UCSD-AML1 (cell line): ENCODE results near the gene SLC5A4.
"Not testable (repeated sequence)": the region's sequence is repeated elsewhere in the genome, so short reads cannot be mapped to it uniquely, and the experiment has no call there.

Source experiments
- DNase-seq: peaks from one replicate; lab custom pipeline; 2025; ENCODE audit not compliant: unreplicated experiment; lab: John Stamatoyannopoulos, UW

SLC5A4 gene

DNA sequence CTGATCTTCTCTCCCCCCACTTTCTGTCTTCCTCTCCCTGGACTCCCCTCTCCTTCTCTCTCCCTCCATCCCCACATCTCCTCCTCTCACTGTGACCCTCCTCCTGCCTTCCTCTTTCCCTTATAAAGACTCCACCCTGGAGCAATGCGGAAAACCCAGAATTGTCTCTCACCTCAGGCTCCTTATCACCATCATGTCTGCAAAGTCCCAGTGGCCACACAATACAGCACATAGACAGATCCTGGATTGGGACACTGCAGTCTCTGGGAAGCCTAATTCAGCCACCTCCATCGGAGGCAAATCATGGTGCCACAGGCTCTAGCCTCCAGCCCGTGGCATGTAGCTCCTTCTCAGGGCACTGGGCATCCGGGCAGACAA, 53.0 kb downstream of the SLC5A4 start:
- DNase-seq = no peak

DNA sequence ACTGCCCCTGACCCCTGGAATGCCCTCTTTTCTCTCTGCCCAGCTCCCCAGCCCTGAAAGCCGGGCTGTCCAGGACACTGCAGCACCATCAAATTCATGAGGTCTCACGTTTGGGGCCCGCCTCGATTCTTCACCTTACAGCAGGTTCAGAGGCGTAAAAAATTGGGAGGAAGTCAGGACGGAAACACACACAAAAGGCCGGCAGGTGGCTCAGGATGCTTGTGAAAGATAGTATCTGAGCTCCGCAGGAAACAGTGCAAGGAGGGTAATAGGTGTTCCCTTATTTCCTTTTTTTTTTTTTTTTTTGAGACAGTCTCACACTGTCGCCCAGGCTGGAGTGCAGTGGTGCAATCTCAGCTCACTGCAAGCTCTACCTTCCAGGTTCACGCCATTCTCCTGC, 54.4 kb downstream of the SLC5A4 start:
- no peak for DNase-seq

DNA sequence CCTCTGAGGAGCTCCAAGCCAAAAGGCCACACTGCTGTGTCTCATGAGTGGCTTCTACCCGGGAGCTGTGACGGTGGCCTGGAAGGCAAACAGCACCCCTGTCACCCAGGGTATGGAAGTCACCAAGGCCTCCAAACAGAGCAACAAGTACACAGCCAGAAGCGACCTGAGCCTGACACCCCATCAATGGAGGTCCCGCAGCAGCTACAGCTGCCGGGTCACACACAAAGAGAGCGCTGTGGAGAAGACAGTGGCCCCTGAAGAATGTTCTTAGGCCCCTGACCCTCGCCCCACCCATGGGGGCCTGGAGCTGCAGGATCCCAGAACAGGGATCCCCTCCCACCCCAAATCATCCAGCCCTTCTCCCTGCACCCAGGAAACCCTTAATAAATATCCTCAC, 55.2 kb downstream of the SLC5A4 start:
- no peak for DNase-seq

DNA sequence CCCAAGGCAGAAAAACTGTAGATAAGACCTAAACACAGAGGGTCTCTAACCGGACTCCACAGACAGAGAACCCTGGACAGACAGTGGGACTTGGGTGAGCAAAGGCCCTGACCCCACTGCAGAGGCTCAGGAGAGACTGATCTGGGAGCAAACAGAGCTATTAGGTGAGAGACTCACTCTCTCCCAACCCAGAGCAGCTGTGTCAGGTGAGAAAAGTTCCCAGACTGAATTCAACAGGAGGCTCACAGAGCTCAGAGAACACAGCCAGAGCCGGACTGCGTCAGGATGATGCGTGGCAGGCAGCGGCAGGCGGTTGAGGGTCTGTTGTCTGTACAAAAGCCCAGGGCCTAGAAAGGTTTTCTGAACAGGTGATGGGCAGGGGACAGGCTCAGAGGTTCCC, 55.8 kb downstream of the SLC5A4 start:
- DNase-seq = no peak

DNA sequence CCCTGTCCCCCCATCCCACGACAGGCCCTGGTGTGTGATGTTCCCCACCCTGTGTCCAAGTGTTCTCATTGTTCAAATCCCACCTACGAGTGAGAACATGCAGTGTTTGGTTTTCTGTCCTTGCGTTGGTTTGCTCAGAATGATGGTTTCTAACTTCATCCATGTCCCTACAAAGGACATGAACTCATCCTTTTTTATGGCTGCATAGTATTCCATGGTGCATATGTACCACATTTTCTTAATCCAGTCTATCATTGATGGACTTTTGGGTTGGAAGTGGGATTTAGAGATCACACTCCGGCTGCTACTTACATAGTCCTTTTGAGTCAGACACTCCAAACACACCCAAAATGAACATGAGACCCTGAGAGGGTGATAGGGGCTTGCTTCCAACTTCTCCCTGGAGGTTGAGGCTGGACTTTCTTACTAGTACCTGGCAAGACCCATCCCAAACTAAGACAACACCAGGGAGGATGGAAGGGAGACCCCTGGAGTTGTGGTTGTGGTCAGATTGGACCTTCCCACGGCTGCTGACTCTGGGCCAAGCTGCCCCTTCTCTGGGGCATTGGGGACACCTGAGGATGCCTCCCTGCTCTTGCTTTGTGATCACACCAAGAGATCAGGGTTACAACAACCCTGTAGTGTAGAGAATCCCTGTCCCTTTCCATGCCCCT, 57.5 kb downstream of the SLC5A4 start:
- DNase-seq = not testable (repeated sequence)

DNA sequence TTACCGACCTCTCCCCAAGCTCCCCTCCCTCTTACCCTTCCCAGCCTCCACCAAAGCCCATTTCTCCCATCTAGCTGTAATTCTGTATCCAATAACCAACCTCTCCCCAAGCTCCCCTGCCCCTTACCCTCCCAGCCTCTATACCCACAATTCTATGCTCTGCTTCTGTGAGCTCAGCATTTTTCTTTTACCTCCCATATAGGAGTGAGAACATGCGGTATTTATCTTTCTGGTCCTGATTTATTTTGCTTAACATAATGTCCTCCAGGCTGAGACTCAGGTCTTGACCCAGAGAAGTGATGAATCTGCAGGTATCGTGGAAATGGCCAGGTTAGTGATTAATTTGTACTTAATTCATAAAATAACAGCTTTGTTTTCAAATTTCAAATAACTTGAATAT, 59.2 kb downstream of the SLC5A4 start:
- DNase-seq = not testable (repeated sequence)

DNA sequence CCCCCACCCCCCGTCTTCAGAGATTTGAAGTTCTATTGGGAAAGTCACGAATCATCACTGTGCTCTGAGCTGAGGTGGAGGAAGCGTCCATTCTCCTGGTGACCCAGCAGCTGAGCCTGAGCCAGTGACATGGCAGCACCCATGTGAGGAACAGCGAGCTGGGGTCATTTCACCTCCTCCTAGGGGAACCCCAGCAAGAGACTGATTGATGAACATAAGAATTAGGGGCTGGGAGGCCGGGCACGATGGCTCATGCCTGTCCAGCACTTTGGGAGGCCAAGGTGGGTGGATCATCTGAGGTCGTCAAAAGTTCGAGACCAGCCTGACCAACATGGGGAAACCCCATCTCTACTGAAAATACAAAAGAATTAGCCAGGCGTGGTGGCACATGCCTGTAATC, 61.8 kb downstream of the SLC5A4 start:
- not testable (repeated sequence) for DNase-seq

DNA sequence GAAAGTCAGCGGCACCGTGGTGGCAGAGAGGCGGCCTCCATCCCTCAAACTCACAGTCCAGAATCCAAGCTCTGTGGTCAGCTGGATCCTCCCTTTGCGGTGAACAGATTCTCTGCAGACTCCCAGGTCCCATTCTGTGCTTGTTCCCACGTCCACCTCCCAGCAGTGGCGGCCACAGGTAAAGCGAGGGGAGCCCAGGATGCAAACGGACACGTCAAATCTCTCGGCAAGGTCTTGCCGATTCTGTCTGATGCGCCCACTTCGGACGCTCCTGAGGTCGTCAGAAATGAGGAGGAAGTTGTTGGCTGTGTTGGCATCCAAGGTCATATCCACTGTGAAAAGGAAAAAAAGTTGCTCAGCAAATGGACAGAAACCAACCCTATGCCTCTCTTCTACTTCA, 64.1 kb downstream of the SLC5A4 start:
- not testable (repeated sequence) for DNase-seq

DNA sequence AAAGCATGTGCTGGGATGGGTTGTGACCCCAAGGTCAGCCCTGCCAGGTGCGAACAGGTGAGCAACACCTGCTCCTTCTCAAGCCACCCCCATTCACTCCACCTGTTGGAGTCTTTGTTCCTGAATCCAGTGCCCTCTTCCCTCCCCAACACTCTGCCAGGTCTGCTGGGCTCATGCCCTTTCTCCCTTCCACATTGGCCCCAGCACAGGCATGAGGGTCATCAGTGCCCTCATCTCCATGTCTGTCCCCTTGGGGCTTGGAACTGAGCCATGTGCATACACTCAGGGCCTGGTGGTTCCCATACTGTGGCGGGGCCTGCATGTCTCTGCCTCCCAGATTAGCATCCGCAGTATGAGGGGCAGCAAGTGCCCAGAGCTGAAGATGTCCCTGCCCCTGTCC, 69.3 kb downstream of the SLC5A4 start:
- DNase-seq = no peak

DNA sequence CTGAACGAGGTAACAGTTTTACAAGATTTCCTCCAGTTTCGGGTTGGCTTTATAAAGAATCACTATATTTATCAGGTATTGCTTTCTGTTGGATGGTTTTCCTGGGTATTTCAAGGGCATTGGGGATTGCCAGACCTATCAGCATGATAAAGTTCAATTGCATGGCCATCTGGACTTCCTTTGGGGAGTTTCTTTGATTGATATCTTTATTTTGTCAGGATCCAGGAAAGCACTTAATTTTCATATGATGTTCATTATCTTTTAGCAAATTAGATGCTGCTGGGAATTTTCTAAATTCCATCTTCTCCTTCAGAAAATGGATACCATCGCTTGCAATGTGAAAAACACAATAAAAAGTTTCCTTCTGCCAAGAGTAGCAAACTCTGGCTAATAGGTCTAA, 71.5 kb downstream of the SLC5A4 start:
- DNase-seq = no peak

DNA sequence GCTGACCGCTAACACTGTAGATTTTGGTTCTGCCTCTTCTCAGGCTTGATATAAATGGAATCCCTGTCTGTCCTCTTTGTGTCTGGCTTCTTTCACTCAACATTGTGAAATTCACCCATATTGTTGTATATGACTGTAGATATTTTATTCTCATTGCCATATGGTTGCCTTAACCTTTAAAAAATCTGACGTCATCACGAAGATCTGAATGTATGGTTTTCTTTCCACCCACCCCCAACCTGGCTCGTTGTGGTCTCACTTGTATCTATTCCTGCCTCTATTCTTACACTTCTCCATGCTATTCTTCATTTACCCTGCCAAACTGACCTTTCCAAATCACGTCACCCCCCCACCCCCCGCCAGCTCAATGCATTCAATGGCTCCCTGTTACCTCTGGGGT, 74.1 kb downstream of the SLC5A4 start:
- no peak for DNase-seq

DNA sequence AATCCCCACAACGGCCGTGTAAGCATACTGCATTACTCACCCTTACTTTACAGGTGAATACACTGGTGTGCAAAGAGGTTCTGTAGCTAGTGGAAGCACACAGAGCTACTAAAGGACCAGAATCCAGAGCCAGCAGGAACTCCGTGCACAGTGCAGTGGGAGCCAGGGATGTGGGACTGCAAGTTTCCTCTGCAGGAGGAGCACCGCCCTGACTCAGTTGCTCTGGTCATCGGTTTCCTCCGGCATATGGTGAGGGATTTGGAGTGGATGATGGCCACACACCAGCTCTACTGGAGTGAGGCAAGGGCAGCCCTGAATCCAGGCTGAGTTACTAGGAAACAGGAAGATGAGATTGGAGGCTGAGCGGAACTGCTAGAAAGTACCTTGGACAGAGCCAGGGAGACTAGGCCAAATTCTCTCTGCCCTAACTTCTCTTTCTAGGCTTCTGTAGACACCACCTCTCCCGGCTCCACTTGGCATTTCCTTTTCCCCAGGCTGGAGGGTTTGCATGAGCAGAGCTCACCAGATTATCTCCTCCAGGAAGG, 77.9 kb downstream of the SLC5A4 start:
- no peak for DNase-seq

DNA sequence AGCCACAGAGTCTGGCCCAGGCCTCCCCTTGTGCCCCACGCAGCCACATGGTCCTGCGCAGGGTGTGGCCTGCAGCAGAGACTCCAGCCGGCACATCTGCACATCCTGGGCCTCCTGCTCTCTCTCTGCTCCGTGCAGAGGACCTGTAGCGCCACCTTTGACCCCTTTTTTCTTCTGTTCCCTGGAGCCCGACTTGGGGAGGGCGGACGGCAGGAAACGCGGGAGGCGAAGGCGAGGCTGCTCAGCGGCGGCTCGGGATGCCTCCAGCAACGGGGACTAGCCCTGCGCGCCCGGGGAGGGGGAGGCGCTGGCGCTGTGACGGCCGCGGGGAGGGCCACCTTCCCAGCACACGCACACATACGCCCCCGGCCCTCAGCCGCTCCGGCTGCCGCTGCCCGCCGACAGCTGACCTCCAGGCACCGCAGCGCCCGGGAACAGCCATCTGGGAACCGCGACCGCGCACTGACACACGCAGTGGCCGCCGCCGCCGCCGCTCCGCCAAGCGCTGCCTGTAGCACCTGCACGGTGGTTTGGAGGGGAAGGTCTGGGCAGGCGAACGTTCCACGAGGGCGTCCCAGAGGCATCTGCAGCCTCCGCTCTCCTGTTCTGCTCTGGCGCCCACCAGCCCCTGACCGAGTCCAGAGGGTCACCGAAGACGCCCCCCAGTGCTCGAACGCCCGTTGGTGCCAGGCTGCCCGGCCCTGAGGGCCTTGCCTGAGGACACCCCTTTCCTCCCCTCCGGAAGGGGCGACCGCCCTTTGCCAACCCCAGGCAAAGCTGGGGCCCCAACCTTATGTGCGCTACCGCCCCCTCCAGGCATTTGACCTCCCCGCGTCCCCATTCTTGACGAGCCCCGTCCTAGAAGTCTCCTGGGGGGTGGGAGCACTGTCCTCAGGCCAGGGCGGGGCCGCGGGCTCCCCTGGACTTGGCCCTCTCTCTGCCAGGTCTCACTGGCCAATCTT, 79.2 kb downstream of the SLC5A4 start:
- DNase-seq = no peak

DNA sequence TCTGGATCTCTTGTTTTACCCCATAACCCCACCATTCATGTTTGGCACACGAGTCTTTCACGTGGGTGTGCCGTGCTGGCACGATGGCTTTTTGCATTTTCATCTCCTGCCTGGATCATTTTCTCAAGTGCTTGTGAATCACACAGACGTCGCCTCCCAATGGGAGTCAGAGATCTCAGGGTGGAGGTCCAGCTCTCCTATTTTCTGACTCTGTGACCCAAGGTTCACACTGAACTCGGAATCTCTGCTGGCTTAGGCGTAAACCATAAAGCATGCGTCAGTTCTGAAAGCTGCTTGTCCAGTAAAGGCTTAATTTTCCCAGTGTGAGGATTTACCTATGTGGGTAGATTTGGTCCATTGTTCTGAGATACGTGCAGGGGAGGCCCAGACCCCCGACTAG, 80.0 kb downstream of the SLC5A4 start:
- no peak for DNase-seq
